ENCODE measurements around the gene RASGRP3.
"Not testable (repeated sequence)": the region's sequence is repeated elsewhere in the genome, so short reads cannot be mapped to it uniquely, and the experiment has no call there.

Gene RASGRP3, protein sequence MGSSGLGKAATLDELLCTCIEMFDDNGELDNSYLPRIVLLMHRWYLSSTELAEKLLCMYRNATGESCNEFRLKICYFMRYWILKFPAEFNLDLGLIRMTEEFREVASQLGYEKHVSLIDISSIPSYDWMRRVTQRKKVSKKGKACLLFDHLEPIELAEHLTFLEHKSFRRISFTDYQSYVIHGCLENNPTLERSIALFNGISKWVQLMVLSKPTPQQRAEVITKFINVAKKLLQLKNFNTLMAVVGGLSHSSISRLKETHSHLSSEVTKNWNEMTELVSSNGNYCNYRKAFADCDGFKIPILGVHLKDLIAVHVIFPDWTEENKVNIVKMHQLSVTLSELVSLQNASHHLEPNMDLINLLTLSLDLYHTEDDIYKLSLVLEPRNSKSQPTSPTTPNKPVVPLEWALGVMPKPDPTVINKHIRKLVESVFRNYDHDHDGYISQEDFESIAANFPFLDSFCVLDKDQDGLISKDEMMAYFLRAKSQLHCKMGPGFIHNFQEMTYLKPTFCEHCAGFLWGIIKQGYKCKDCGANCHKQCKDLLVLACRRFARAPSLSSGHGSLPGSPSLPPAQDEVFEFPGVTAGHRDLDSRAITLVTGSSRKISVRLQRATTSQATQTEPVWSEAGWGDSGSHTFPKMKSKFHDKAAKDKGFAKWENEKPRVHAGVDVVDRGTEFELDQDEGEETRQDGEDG

GRCh38 chr2:33476131-33476792, at the start of gene RASGRP3:
RASGRP3 (plus strand) TSS chr2:33476649; CDS start chr2:33515137, 38,488 bp downstream.
- DNase-seq = peak; percentile 56

DNA sequence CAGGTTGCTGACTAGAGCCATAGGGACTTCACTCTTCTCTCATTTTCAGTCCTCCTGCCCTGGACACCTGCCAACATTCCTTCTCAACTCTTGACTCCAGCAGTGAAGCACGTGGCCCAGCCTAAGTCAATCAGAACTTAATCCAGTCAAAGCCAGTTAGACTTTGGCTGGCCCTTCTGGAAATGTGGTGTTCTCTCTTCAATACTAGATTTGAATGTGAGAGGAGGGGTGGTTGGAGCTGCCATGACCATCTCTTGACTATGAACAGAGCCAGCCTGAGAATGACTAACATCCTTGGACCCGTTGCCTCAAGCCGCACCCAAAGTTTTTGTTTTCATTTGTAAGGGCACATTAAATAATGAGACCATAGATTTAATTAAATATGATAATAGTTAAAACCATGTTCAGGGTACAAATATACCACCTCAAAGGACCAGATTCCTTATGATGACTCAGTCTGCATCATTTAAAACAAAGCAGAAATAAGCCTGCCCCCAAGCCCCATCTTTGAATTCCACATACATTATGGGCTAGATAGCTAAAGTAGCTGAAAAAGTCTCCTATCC, 49.7 kb upstream of the RASGRP3 start:
- DNase-seq = peak; percentile 12

GRCh38 chr2:33430077-33430476, 46.4 kb upstream of the RASGRP3 start:
- no peak for DNase-seq

- DNase-seq = no peak
Measured at GRCh38 chr2:33430856-33431255, 45.6 kb upstream of the RASGRP3 start.

- no peak for DNase-seq
Measured at GRCh38 chr2:33432871-33433270, 43.6 kb upstream of the RASGRP3 start.

DNA sequence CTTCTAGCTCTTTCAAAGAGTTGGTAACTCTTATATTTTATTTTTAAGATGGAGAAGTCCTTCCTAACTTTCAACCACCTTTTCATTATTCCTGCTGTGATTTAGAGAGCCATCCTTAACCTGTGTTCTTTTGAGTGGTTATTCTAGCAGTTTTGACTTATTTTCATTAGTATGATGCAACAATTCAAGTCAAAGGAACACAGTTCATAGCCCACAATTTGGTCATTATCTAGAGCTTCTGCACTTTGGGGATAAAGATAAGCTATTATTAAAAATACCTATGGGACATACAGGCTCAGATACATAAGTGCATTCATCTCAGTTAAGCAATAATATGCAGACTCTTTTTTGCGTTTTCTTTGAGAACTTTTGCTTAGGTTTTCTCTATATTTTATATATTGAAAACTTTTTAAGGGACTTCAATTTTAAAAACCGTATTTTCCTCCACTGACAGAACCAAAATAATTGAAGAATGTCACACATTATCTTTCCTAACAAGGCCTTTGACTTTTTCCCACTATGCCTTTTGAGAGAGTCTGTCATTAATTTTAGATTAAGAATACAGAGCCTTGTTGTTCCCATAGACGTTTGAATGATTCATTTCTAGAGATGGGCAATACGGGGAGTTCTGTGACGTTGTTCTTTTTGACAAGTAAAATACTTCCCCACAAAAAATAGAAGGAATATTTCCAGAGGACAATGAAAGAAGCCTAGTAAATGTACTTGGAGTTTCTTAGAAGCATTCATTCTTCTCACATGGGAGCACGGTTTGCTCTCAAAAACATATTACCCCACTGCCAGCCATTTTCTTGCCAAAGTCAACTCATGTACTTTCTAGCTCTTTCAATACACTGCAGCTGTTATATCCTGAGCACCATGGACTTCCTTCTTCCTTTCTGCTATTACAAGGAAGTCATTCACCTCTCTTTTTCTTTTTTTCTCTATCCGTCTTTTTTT, 42.9 kb upstream of the RASGRP3 start:
- no peak for DNase-seq

DNA sequence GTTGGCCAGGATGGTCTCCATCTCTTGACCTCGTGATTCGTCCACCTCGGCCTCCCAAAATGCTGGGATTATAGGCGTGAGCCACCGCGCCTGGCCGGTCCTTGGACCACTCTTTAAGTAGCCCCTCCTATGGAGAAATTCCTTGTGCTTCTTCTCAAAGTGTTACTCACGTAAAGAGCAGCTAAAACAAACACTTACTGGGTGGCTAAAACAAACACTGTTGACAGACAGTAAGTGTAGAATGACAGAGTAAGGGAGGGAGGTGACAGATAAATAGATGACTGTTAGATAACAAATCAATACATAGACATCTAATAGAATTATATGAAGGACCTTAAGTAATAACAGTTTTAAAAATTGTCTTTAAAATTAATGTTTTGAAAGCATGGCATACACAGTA, 40.9 kb upstream of the RASGRP3 start:
- DNase-seq = no peak

DNA sequence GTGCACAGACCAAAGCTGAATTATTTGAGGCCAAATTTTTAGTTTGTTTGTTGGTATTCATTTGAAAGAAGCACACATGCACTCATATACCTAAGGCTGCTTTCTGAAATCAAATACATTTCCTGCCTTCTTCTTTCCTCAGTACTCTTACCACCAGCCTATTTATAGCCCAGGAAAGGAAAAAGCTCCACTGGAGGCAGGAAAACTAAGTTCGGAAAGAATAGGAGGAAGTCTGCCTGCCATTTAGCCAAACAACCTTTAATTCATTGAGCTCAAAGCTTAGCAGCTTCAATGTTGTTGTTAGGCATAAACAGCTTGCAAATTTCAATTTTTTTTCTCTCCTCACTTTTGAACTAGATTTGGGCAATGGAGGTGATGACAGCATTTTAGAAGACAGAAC, 40.4 kb upstream of the RASGRP3 start:
- no peak for DNase-seq

DNA sequence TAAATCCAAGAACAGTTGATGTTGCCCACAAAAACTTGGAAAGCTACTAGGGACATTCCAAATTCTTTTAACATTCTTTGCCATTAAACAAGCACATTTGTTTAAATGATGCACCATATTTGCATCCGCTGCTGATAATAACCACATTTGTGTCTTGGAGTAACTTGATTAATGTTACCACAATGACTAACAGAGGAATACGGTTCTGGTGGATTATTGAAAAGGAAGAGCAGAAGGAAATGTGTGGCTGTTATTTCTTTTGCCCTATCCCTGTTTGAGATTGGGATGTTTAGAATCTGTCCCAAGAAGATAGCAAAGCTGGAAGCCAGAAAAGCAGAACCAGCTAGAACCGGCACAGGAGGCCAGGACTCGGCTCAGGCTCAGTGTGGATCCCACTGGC, 39.2 kb upstream of the RASGRP3 start:
- DNase-seq = peak; percentile 36

GRCh38 chr2:33437815-33438214, 38.6 kb upstream of the RASGRP3 start:
- DNase-seq = no peak

- peak; percentile 46 for DNase-seq
Measured at GRCh38 chr2:33441235-33441810, 35.1 kb upstream of the RASGRP3 start.

- DNase-seq = not testable (repeated sequence)
Measured at GRCh38 chr2:33442052-33442451, 34.4 kb upstream of the RASGRP3 start.

- no peak for DNase-seq
Measured at GRCh38 chr2:33442528-33443079, 33.8 kb upstream of the RASGRP3 start.

DNA sequence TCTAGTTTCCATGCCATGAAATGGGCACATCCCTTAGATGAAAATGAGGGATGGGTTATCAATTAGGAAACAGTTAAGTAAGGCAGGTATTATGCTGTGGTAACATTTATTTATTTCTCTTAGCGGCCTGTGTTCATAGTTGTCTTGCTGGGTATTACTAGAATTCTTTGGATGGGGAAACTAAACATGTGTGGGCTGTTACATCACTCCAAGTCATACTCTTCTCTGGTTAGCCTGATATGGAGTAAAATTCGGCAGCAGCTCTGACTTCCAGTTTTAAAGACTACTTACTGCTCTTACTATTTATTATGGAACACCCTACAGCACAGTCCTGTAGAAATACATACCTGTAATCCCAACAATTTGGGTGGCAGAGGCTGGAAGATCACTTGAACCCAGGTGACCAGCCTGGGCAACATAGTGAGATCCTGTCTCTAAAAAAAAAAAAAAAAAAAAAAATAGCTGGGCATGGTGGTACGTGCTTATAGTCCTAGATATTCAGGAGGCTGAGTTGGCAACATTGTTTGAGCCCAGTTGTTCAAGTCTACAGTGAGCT, 33.1 kb upstream of the RASGRP3 start:
- no peak for DNase-seq

- DNase-seq = no peak
Measured at GRCh38 chr2:33444967-33445366, 31.5 kb upstream of the RASGRP3 start.

DNA sequence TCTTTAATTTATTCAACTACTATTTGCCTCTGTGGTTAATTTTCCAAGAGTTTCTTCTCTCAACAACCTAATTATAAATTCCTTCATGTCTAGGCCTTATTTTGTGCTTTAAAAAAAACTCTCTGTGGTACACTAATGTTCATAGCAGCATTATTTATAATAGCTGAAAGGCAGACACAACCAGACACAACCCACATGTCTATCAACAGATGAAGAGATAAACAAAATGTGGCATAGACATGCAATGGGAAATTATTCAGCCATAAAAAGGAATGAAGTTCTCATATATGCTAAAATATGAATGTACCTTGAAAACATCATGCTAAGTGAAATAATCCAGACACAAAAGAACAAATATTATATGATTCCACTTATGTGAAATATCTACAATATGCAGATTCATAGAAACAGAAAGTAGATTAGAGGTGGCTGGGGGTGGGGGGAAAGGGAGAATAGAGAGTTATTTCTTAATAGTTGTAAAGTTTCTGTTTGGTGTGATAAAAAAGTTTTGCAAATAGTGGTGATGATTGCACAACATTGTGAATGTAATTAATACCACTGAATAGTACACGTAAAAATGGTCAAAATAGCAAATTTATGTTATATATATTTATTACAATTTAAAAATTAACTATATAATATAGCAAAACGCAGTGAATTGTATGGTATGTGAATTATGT, 28.1 kb upstream of the RASGRP3 start:
- DNase-seq = no peak

GRCh38 chr2:33451214-33451613, 25.2 kb upstream of the RASGRP3 start:
- no peak for DNase-seq

GRCh38 chr2:33451825-33452224, 24.6 kb upstream of the RASGRP3 start:
- no peak for DNase-seq

GRCh38 chr2:33452545-33452944, 23.9 kb upstream of the RASGRP3 start:
- no peak for DNase-seq

GRCh38 chr2:33453905-33454479, 22.5 kb upstream of the RASGRP3 start:
- DNase-seq = no peak
